ENCODE data around the gene NIN.

DNA sequence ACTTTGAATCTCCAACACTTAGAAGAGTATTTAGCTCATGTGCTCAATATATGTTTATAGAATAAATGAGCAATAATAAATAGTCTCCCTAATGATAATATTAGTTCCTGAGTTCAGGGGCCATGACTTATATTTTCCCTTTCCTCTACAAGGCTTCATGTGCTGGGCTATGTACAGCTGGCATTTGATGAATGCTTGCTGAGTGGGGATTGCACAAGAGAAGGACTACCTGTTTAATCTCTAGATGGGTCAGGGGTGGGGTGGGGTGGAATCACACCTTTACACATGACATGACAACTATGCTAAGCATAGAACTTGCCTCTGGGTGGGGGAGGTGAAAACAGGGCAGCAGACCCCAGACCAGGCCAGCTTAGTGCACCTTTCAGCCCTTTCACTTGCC, 33.3 kb upstream of the NIN start:
- TF ChIP-seq, protein P1, sequence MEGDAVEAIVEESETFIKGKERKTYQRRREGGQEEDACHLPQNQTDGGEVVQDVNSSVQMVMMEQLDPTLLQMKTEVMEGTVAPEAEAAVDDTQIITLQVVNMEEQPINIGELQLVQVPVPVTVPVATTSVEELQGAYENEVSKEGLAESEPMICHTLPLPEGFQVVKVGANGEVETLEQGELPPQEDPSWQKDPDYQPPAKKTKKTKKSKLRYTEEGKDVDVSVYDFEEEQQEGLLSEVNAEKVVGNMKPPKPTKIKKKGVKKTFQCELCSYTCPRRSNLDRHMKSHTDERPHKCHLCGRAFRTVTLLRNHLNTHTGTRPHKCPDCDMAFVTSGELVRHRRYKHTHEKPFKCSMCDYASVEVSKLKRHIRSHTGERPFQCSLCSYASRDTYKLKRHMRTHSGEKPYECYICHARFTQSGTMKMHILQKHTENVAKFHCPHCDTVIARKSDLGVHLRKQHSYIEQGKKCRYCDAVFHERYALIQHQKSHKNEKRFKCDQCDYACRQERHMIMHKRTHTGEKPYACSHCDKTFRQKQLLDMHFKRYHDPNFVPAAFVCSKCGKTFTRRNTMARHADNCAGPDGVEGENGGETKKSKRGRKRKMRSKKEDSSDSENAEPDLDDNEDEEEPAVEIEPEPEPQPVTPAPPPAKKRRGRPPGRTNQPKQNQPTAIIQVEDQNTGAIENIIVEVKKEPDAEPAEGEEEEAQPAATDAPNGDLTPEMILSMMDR (IDR thresholded peaks at IDR 0.05): no peak
- TF ChIP-seq POLR2A (IDR thresholded peaks at IDR 0.05): no peak

All from right lobe of liver (tissue), 4 donors.